ENCODE results near the gene GRIN2A.

- no peak for TF ChIP-seq CTCF (IDR thresholded peaks at IDR 0.05; ENCODE audit: insufficient read depth, low read length)
- no peak for TF ChIP-seq POLR2AphosphoS5 (IDR thresholded peaks at IDR 0.05; ENCODE audit: low read depth)
- TF ChIP-seq GABPA (IDR thresholded peaks at IDR 0.05; ENCODE audit: low read depth), result no peak
Measured at GRCh38 chr16:9869776-9870175, 312.5 kb downstream of the GRIN2A start.

Measured in HL-60 (cell line).